GM19452 (cell line): ENCODE results near the gene AZU1.
"Not testable (repeated sequence)": the region's sequence is repeated elsewhere in the genome, so short reads cannot be mapped to it uniquely, and the experiment has no call there.

Source experiments
- ATAC-seq: cut with Tn5 transposase; IDR thresholded peaks from one replicate; pipeline ENCODE4 v1.9.1; 2021; ENCODE audit not compliant: unreplicated experiment

Gene AZU1

DNA sequence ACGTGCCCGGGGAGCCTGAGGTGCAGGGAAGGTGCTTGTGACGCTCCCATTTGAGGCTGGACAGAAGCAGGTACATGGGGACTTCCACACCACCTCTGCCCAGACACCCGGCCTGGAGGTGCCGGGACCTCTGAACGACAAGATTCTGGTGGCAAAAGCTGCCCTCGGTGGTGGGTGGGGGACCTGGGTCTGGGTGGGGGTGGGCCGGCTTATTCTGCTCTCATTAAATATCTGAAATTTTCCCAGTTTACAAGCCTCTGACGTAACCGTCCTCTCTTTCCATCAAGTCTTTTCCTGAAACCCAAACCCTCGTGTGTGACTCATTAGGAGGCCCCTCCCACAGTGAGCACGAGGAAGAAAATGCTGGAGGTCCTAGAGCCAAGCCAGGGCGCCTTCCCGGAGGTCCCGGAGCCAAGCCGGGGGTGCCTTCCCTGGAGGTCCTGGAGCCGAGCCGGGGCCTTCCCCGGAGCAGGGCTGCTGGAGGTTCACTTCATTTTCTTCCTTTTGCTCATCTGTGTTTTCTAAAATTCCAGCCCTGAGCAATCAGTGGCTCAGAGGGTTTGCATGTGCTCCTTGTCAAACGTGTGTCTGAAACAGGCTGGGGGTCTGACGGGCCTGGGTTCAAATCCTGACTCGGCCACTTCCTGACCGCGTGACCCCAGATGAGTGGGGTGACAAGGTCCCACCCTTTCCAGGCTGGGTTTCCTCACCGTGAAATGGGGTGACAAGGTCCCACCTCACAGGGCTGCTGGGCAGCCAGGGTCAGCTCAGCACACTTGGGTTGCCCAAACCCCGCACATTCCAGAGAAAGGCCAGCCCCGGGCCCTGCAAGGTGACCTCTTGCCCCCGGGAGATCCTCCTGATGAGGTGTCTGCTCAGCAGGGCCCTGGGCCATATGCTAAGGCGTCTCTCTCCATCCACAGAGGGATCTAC lies 41.9 kb downstream of the AZU1 start:
- ATAC-seq = no peak

DNA sequence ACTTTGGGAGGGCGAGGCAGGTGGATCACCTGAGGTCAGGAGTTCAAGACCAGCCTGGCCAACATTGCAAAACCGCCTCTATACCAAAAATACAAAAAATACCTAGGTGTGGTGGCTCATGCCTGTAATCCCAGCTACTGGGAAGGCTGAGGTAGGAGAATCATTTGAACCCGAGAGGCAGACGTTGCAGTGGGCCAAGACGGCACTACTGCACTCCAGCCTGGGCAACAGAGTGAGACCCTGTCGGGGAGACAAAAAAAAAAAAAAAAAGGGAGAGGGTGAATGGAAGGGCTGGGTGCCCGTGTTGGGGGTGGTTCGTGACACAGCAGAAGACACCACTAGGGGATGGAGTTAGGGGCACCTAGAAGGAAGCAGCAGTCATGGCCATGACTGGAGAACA lies 42.7 kb downstream of the AZU1 start:
- no peak for ATAC-seq

DNA sequence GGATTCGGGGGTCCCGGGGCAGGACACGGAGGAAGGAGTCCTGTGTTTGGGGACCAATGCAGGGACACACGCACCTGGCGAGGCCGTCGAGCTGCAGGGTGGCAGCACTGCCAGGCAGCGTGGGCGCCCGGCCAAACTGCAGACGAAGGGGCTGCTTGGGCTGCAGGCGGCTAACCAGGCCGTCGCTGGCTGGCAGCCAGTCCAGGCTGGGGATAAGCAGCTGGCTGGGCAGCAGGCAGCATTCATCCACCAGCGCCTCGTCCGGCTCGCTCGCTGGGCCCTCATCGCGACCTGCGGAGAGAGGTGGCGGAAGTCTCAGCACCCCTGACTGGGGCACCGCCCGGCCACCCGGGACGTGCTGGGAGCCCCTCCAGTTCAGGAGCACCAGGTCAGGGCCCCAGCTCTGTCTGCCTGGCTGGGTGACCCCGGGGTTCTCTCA lies 43.3 kb downstream of the AZU1 start:
- ATAC-seq = no peak

DNA sequence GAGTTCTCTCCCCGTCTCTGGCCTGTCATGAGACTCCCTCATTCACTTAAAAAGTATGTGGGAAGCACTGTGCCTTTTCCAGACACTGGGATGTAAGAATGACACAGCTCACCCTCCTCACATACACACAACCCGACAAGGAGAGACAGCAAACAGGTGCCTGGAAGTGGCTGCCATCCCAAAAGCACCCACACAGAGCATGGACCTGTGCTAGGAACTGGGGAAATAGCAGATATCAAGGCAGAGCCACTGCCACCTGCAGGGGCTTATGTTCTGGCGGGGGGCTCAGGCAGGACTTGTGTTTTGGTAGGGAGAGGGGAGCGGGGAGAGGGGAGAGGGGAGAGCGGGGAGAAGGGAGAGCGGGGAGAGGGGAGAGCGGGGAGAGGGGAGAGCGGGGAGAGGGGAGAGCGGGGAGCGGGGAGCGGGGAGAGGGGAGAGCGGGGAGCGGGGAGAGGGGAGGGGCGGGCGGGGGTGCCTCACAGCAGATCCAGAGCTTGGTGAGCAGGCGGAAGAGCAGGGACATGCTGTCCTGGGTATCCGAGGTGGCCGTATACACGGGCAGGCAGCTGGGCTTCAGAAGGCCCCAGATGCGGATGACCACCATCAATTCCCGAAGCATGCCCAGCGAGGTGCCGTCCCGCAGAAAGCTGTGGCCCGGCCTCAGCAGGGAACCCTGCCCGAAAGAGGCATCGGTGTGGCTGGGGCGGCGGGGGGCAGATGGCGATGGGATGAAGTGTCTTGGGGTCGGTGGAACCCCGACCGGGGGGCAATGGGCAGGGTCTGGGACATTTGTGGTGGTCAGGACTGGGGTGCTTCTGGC lies 44.0 kb downstream of the AZU1 start:
- no peak for ATAC-seq

DNA sequence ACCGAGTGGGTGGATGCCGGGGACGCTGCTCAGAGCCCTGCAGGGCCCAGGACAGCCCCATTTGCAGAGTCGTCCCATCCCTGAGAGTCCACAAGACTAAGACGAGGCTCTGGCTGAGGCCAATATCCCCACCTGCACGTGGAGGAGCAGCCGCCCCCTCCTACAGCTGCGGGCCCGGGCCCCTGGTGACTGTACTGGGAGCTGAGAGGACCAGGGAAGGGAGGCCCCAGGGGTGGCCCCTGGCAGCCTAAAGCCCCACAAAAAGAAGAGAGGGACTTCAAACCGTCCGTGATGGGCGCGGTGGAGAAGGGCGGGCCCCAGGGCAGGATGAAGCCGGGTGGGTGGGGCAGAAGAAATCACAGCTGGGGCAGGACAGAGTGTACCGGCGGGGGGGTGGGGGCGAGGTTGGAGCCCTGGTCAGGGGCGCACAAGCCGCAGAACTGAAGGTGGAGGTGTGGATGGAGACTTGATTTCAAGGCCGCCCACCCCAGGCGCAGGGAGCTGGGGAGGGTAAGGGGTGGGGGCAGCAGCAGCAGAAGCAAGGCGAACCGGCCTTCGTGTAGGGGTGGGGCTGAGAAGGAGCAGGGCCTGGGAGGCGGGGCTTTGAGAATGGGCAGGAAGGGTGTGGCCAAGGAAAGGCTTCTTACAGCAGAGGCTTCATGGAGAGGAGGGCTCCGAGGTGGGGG lies 44.8 kb downstream of the AZU1 start:
- no peak for ATAC-seq

DNA sequence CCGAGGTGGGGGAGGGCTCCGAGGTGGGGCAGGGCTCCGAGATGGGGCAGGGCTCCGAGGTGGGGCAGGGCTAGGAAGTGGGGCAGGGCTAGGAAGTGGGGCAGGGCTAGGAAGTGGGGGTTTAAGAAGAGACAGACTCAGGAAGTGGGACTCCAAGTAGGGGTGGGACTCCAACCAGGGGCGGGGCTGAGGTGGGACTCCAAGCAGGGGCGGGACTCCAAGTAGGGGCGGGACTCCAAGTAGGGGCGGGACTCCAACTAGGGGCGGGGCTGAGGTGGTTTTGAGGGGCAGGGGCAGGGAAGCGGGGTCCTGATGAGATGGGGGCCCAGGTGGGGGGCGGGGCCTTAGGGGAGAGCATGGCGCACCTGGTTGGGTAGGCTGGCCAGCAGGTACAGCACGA lies 45.4 kb downstream of the AZU1 start:
- ATAC-seq = no peak

DNA sequence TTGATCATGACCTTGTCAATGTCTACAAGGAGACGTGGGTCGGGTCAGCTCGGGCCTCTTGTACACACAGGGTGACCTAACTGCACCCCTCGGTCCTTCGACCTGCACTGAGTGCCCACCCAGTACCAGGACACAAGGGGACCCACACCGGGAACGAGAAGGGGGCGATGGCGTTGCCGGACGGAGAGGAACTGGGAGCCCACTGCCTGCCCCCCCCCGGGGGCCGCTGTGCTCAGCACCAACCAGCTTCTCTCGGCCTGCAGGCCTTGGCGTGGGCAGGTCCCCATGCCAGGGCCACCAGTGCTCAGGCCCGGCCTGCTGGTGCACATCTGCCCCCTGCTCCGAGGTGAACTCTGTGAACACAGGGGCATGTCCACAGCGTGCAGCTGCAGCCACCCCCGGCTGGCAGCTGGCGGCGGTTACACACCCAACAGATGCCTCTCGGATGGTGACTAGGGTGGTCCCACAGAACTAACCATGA lies 46.0 kb downstream of the AZU1 start:
- ATAC-seq = no peak

DNA sequence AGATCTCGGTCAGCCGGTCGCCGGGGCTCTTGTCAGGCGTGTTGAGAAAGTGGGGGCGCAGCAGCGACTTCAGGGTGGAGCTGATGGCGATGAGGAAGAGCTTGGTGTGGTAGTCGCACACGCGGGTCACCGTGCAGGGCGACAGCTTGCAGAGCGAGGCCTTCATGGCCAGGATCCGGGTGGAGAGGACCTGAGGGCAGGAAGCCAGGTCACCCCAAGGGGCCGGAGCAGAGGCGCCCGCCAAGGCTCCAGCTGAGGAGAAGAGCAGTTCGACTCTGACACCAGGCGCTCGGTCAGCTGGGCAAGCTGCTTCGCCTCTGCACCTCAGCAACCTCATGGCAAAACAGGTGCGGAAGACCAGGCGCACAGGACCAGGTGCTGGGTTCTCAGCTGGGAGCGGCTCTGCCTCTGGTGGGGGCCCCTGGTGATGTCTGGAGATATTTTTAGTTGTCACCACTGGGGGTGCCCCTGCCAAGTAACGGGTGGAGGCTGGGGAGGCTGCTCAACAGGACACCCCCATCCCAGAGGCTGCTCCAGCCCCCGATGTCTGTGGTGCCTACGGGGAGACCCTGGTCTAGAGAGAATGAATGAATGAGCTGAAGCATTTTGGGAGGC lies 47.7 kb downstream of the AZU1 start:
- no peak for ATAC-seq

DNA sequence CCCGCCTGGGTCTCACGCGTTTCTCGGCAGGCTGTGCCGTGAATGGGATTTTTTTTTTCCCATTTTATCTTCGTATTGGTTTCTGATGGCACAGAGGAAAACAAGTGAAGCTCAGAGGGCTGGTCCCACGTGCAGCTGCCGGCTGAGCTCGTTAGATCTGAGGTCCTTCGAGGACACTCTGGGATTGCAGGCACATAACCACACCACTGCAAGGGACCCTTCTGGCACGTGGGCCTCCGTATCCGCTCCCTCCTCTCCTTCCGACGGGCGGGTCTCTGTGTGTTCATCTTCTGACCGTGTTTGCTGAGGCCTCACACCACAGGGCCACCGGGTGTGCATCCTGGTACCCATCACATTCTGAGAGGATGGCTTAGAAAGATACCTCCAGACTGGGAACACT lies 48.5 kb downstream of the AZU1 start:
- ATAC-seq = no peak

DNA sequence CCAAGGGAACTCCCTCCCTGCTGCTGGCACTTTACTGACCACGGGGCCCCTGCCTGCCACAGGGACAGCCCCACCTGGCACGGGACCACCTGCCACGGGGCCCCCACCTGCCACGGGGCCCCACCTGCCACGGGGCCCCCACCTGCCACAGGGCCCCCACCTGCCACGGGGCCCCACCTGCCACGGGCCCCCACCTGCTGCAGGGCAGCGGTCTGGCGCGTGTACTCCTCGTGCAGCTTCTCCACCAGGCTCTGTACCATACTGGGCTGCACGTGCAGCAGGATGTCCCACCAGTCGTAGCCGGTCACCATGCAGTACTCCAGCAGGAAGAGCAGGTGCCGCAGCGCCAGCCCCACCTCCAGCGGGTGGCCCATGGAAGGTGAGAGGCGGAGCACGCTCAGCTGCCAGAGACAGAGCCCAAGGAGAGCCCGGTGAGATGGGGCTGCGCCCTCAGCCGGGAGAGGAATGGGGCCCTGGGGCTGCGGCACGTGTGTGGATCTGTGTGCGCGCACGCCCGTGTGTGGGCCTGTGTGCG lies 49.2 kb downstream of the AZU1 start:
- ATAC-seq = no peak

DNA sequence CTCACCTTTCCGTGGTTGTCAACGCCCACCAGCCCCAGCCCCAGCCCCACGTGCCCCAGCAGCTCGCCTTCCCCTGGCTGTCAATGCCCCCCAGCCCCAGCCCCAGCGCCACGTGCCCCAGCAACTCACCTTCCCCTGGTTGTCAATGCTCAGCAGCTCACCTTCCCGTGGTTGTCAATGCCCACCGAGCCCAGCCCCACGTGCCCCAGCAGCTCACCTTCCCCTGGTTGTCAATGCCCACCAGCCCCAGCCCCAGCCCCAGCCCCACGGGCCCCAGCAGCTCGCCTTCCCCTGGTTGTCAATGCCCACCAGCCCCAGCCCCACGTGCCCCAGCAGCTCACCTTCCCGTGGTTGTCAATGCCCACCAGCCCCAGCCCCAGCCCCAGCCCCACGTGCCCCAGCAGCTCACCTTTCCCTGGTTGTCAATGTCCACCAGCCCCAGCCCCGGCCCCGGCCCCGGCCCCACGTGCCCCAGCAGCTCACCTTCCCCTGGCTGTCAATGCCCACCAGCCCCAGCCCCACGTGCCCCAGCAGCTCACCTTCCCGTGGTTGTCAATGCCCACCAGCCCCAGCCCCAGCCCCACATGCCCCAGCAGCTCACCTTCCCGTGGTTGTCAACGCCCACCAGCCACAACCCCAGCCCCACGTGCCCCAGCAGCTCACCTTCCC lies 50.5 kb downstream of the AZU1 start:
- ATAC-seq = not testable (repeated sequence)

DNA sequence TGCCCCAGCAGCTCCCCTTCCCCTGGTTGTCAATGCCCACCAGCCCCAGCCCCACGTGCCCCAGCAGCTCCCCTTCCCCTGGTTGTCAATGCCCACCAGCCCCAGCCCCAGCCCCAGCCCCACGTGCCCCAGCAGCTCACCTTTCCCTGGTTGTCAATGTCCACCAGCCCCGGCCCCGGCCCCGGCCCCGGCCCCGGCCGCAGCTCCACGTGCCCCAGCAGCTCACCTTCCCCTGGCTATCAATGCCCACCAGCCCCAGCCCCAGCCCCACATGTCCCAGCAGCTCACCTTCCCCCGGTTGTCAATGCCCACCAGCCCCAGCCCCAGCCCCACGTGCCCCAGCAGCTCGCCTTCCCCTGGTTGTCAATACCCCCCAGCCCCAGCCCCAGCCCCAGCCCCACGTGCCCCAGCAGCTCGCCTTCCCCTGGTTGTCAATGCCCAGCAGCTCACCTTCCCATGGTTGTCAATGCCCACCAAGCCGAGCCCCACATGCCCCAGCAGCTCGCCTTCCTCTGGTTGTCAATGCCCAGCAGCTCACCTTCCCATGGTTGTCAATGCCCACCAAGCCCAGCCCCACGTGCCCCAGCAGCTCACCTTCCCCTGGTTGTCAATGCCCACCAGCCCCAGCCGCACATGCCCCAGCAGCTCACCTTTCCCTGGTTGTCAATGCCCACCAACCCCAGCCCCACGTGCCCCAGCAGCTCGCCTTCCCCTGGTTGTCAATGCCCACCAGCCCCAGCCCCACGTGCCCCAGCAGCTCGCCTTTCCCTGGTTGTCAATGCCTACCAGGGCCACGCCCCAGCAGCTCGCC lies 51.3 kb downstream of the AZU1 start:
- ATAC-seq = not testable (repeated sequence)

DNA sequence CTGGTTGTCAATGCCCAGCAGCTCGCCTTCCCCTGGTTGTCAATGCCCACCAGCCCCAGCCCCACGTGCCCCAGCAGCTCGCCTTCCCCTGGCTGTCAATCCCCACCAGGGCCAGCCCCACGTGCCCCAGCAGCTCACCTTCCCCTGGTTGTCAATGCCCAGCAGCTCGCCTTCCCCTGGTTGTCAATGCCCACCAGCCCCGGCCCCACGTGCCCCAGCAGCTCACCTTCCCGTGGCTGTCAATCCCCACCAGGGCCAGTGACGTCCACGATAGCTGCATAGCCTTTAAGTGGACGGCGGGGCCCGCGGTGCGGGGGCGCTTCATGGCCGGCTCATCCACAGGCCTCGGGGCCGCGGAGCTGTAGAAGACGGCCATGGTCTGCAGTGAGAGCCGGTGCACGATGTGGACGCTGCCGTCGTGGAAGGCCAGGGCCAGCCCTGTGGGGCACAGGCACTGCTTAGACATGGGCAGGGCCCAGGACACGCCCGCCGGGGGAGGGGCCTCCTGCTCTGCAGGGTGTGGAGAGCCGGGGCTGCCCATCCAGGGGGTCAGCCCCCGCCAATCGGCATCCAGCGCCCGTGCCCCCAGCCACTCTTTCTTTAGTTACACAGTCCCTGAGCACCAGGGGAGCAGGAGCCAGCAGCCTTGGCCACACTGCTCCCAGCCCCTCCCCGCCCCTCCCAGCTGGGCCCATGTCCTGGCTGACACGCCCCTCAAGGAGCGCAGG lies 52.2 kb downstream of the AZU1 start:
- no peak for ATAC-seq
